ENCODE results near the gene PCMTD2.
A peak's percentile ranks its signal among the peaks of the same experiment; 100 is the strongest.
"Not testable (repeated sequence)": the region's sequence is repeated elsewhere in the genome, so short reads cannot be mapped to it uniquely, and the experiment has no call there.

The PCMTD2 gene

GRCh38 chr20:64224351-64225170 lies 31.0 kb upstream of the PCMTD2 start:
- no peak for DNase-seq (ENCODE audit: low spot score)

- DNase-seq (ENCODE audit: low spot score), result no peak
These were observed 30.4 kb upstream of the PCMTD2 start for GRCh38 chr20:64225171-64225595.

- no peak for DNase-seq (ENCODE audit: low spot score)
These were observed 29.5 kb upstream of the PCMTD2 start for GRCh38 chr20:64225828-64226598.

GRCh38 chr20:64226686-64227580 lies 28.6 kb upstream of the PCMTD2 start:
- peak; percentile 26 for DNase-seq (ENCODE audit: low spot score)

- no peak for DNase-seq (ENCODE audit: low spot score)
These were observed 27.4 kb upstream of the PCMTD2 start for GRCh38 chr20:64228086-64228653.

- DNase-seq (ENCODE audit: low spot score), result no peak
These were observed 26.6 kb upstream of the PCMTD2 start for GRCh38 chr20:64228751-64229506.

- no peak for DNase-seq (ENCODE audit: low spot score)
These were observed 26.0 kb upstream of the PCMTD2 start for GRCh38 chr20:64229507-64230061.

GRCh38 chr20:64230461-64231145 lies 24.9 kb upstream of the PCMTD2 start:
- DNase-seq (ENCODE audit: low spot score), result no peak

- DNase-seq (ENCODE audit: low spot score), result no peak
These were observed 23.7 kb upstream of the PCMTD2 start for GRCh38 chr20:64231621-64232550.

GRCh38 chr20:64232794-64233193 lies 22.8 kb upstream of the PCMTD2 start:
- no peak for DNase-seq (ENCODE audit: low spot score)

GRCh38 chr20:64233725-64234124 lies 21.8 kb upstream of the PCMTD2 start:
- DNase-seq (ENCODE audit: low spot score), result no peak

GRCh38 chr20:64234291-64234791 lies 21.2 kb upstream of the PCMTD2 start:
- no peak for DNase-seq (ENCODE audit: low spot score)

GRCh38 chr20:64234921-64235565 lies 20.5 kb upstream of the PCMTD2 start:
- DNase-seq (ENCODE audit: low spot score), result not testable (repeated sequence)

GRCh38 chr20:64236137-64237088 lies 19.1 kb upstream of the PCMTD2 start:
- DNase-seq (ENCODE audit: low spot score), result no peak

- DNase-seq (ENCODE audit: low spot score), result no peak
These were observed 18.2 kb upstream of the PCMTD2 start for GRCh38 chr20:64237316-64237715.

GRCh38 chr20:64238115-64238825 lies 17.3 kb upstream of the PCMTD2 start:
- no peak for DNase-seq (ENCODE audit: low spot score)
